Measurements from ENCODE around the gene SCAPER. TPM values are rescaled to one million over a fixed set of nuclear protein-coding genes. Genes with fewer than 3 reads are reported as not detected.

Gene SCAPER
- total and polyA plus RNA-seq, 4 donors = 3.3 to 18.0 (median 9.9) TPM

DNA sequence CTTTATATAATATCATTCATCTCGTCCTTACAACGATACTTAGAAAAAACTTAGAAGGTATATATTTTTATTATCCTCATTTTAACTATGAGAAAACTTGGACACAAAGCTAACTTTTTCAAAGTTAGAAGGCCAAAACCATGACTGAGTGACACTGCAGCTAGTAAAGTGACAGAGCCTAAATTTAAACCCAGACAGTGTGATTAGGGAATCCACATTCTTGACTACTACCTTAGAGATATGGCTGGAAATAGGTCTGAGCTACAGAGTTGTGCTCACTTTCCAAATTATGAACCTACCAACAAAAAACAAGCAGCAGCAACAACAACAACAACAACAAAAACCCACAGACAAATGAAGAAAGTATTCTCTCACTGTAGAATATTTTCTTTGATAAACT lies 236.2 kb downstream of the SCAPER start:
- WGBS = 98% methylated on average over 2 of the region's 2 CpGs
- Histone ChIP-seq H3K27me3 (ENCODE audit: control insufficient read depth in 4 of 4, insufficient read depth in 4 of 4, low read length in 3 of 4) (no peaks in the 10 kb centered on the region), H3K4me1 (ENCODE audit: control insufficient read depth in 4 of 4, insufficient read depth in 4 of 4, low read length in 3 of 4) (no peaks in the 10 kb centered on the region), H3K9ac (ENCODE audit: low read depth in 1 of 2, low read length in 2 of 2) (no peak overlapping the region), H3K27ac (ENCODE audit: low read depth in 1 of 2, low read length in 2 of 2) (no peak overlapping the region), H3K4me3 (ENCODE audit: low read depth in 1 of 3, low read length in 3 of 3) (no peak overlapping the region), H3K9me3 (ENCODE audit: control insufficient read depth in 4 of 4, low read length in 3 of 4) (no peaks in the 10 kb centered on the region), H3K36me3 (ENCODE audit: control insufficient read depth in 4 of 4, insufficient read depth in 3 of 4, low read depth in 1 of 4, low read length in 3 of 4) (no peaks in the 10 kb centered on the region)
- TF ChIP-seq, protein P1, sequence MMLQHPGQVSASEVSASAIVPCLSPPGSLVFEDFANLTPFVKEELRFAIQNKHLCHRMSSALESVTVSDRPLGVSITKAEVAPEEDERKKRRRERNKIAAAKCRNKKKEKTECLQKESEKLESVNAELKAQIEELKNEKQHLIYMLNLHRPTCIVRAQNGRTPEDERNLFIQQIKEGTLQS (IDR thresholded peaks at IDR 0.05) = no peak
- no peak for TF ChIP-seq JUND (IDR thresholded peaks at IDR 0.05)
- TF ChIP-seq SP1 (IDR thresholded peaks at IDR 0.05) = no peak
- no peak for TF ChIP-seq EGR1 (IDR thresholded peaks at IDR 0.05; ENCODE audit: low read depth in 2 of 2)
- TF ChIP-seq RAD21 (IDR thresholded peaks at IDR 0.05) = no peak
- DNase-seq (ENCODE audit: low spot score) = no peak

DNA sequence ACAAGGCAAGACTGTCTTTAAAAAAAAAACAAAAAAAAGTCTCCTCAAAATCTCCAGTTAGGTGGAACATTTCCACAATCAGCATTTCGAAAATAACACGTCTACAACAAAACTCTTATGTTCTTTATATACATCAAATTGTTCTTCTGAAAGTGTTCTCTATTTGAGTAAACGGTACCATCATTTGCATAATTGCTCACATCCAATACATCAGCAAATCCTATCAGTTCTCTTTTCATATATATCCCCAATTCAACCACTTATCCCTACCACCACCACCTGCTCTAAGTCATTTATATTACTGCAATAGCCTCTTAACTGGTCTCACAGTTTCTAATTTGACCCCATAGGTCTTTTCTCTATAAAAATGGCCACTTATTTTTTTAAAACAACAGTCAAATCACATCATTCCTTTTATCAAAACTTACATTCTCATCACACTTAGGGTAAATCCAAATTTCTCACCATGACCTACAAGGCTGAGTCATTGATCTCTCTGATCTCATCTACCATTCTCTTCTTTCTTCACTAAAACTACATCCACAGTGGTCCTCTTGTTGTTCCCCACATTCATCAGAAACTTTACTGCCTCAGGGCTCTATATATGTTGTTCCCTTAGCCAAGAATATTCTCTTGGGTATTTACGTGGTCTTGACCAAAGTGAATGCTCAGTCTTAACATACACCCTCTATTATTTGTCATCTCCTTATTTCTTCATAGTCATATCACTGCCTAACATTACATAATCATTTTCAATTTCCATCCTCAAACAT lies 237.0 kb downstream of the SCAPER start:
- DNase-seq (ENCODE audit: low spot score) = no peak
- Histone ChIP-seq H3K4me1 (ENCODE audit: control insufficient read depth in 4 of 4, insufficient read depth in 4 of 4, low read length in 3 of 4) (no peaks in the 10 kb centered on the region), H3K27me3 (ENCODE audit: control insufficient read depth in 4 of 4, insufficient read depth in 4 of 4, low read length in 3 of 4) (no peaks in the 10 kb centered on the region), H3K9me3 (ENCODE audit: control insufficient read depth in 4 of 4, low read length in 3 of 4) (no peaks in the 10 kb centered on the region), H3K27ac (ENCODE audit: low read depth in 1 of 2, low read length in 2 of 2) (no peak overlapping the region), H3K4me3 (ENCODE audit: low read depth in 1 of 3, low read length in 3 of 3) (no peak overlapping the region), H3K36me3 (ENCODE audit: control insufficient read depth in 4 of 4, insufficient read depth in 3 of 4, low read depth in 1 of 4, low read length in 3 of 4) (no peaks in the 10 kb centered on the region), H3K9ac (ENCODE audit: low read depth in 1 of 2, low read length in 2 of 2) (no peak overlapping the region)
- TF ChIP-seq RXRA (IDR thresholded peaks at IDR 0.05) (no peak), HNF4G (IDR thresholded peaks at IDR 0.05) (no peak), SP1 (IDR thresholded peaks at IDR 0.05) (no peak), YY1 (IDR thresholded peaks at IDR 0.05) (no peak)
- TF ChIP-seq, protein P2, sequence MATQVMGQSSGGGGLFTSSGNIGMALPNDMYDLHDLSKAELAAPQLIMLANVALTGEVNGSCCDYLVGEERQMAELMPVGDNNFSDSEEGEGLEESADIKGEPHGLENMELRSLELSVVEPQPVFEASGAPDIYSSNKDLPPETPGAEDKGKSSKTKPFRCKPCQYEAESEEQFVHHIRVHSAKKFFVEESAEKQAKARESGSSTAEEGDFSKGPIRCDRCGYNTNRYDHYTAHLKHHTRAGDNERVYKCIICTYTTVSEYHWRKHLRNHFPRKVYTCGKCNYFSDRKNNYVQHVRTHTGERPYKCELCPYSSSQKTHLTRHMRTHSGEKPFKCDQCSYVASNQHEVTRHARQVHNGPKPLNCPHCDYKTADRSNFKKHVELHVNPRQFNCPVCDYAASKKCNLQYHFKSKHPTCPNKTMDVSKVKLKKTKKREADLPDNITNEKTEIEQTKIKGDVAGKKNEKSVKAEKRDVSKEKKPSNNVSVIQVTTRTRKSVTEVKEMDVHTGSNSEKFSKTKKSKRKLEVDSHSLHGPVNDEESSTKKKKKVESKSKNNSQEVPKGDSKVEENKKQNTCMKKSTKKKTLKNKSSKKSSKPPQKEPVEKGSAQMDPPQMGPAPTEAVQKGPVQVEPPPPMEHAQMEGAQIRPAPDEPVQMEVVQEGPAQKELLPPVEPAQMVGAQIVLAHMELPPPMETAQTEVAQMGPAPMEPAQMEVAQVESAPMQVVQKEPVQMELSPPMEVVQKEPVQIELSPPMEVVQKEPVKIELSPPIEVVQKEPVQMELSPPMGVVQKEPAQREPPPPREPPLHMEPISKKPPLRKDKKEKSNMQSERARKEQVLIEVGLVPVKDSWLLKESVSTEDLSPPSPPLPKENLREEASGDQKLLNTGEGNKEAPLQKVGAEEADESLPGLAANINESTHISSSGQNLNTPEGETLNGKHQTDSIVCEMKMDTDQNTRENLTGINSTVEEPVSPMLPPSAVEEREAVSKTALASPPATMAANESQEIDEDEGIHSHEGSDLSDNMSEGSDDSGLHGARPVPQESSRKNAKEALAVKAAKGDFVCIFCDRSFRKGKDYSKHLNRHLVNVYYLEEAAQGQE (IDR thresholded peaks at IDR 0.05) = no peak
- TF ChIP-seq, protein P3, sequence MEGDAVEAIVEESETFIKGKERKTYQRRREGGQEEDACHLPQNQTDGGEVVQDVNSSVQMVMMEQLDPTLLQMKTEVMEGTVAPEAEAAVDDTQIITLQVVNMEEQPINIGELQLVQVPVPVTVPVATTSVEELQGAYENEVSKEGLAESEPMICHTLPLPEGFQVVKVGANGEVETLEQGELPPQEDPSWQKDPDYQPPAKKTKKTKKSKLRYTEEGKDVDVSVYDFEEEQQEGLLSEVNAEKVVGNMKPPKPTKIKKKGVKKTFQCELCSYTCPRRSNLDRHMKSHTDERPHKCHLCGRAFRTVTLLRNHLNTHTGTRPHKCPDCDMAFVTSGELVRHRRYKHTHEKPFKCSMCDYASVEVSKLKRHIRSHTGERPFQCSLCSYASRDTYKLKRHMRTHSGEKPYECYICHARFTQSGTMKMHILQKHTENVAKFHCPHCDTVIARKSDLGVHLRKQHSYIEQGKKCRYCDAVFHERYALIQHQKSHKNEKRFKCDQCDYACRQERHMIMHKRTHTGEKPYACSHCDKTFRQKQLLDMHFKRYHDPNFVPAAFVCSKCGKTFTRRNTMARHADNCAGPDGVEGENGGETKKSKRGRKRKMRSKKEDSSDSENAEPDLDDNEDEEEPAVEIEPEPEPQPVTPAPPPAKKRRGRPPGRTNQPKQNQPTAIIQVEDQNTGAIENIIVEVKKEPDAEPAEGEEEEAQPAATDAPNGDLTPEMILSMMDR (IDR thresholded peaks at IDR 0.05; ENCODE audit: low read depth, low read length, missing input control) = no peak
- WGBS = 96% methylated on average over 4 of the region's 4 CpGs

DNA sequence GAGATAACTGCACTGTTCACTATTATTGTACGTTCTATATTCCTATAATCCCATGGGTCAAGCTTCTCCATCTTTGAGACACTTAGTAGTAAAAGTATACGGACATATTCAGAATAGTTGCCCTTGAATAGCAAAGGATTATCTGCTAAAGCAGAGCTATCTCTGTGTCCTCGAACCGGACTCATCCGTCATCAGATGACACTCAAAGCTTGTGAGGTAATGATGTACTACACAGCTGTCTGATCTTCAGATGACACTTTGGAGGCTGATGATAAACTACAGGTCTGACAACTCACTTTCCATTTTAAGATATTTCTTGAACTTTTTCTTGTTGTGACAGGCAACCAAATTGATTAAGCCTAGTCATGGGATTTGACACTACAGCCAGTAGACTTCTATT lies 240.2 kb downstream of the SCAPER start:
- Histone ChIP-seq H3K36me3 (ENCODE audit: control insufficient read depth in 4 of 4, insufficient read depth in 3 of 4, low read depth in 1 of 4, low read length in 3 of 4) (no peaks in the 10 kb centered on the region), H3K9ac (ENCODE audit: low read depth in 1 of 2, low read length in 2 of 2) (no peak overlapping the region), H3K27me3 (ENCODE audit: control insufficient read depth in 4 of 4, insufficient read depth in 4 of 4, low read length in 3 of 4) (no peaks in the 10 kb centered on the region), H3K4me3 (ENCODE audit: low read depth in 1 of 3, low read length in 3 of 3) (no peak overlapping the region), H3K9me3 (ENCODE audit: control insufficient read depth in 4 of 4, low read length in 3 of 4) (peaks cover 0 to 1% (median 0%) of the 10 kb centered on the region in 4 donors), H3K4me1 (ENCODE audit: control insufficient read depth in 4 of 4, insufficient read depth in 4 of 4, low read length in 3 of 4) (no peaks in the 10 kb centered on the region), H3K27ac (ENCODE audit: low read depth in 1 of 2, low read length in 2 of 2) (no peak overlapping the region)
- DNase-seq (ENCODE audit: low spot score) = no peak
- TF ChIP-seq, protein P1 (IDR thresholded peaks at IDR 0.05) = no peak
- TF ChIP-seq SP1 (IDR thresholded peaks at IDR 0.05) (no peak), HNF4A (conservative IDR thresholded peaks at IDR 0.05) (no peak), RAD21 (IDR thresholded peaks at IDR 0.05) (no peak), HNF4G (IDR thresholded peaks at IDR 0.05) (no peak), RXRA (IDR thresholded peaks at IDR 0.05) (no peak), FOXA1 (IDR thresholded peaks at IDR 0.05) (no peak), JUND (IDR thresholded peaks at IDR 0.05) (no peak)
- TF ChIP-seq, protein P4, sequence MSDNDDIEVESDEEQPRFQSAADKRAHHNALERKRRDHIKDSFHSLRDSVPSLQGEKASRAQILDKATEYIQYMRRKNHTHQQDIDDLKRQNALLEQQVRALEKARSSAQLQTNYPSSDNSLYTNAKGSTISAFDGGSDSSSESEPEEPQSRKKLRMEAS (IDR thresholded peaks at IDR 0.05) = no peak
- 92% methylated on average over 5 of the region's 5 CpGs for WGBS
